ENCODE measurements around the gene PALLD. TPM values are rescaled to one million over a fixed set of nuclear protein-coding genes. Genes with fewer than 3 reads are reported as not detected.

Gene PALLD
- total and polyA plus RNA-seq, 2 of the 8 experiments (the other 6 are each of a cell fraction or from before 2014, with no cell fraction given), result 10.5 to 25.0 TPM

GRCh38 chr4:168693750-168694490, 197.1 kb downstream of the PALLD start:
- no peak overlapping the region for H4K91ac ChIP-seq (replicated peaks; ENCODE audit: insufficient read length, low read length)
- FAIRE-seq (no peak), DNase-seq (ENCODE audit: low read depth in 1 of 2, low spot score in 2 of 2) (no peak)
- no peak for TF ChIP-seq RXRA (IDR thresholded peaks at IDR 0.05; ENCODE audit: insufficient read depth, low read depth, low read length)
- TF ChIP-seq JUN (IDR thresholded peaks at IDR 0.05; ENCODE audit: low read depth, low read length), result no peak
- TF ChIP-seq GTF2F1 (IDR thresholded peaks at IDR 0.05; ENCODE audit: borderline replicate concordance, low read depth, low read length), result no peak
- no peak for TF ChIP-seq BCL11A (IDR thresholded peaks at IDR 0.05; ENCODE audit: low read depth in 2 of 2, low read length in 2 of 2)
- TF ChIP-seq EZH2 (IDR thresholded peaks at IDR 0.05; ENCODE audit: low read depth, low read length, severe bottlenecking), result no peak
- no peak for TF ChIP-seq CHD2 (IDR thresholded peaks at IDR 0.05; ENCODE audit: low read length)
- no peak for TF ChIP-seq SUZ12 (IDR thresholded peaks at IDR 0.05; ENCODE audit: low read length)
- TF ChIP-seq POU5F1 (IDR thresholded peaks at IDR 0.05; ENCODE audit: low read depth, low read length), result no peak
- TF ChIP-seq GABPA (IDR thresholded peaks at IDR 0.05; ENCODE audit: borderline replicate concordance, insufficient read depth, low read length), result no peak
- TF ChIP-seq TBP (IDR thresholded peaks at IDR 0.05; ENCODE audit: low read depth, low read length), result no peak
- TF ChIP-seq TAF1 (IDR thresholded peaks at IDR 0.05; ENCODE audit: low read depth, low read length), result no peak
- no peaks in the 10 kb centered on the region for H3K79me1 ChIP-seq (ENCODE audit: low read depth, low read length)
- H3K23ac ChIP-seq (ENCODE audit: insufficient read length), result no peak overlapping the region
- H4K5ac ChIP-seq (ENCODE audit: insufficient read length, low read depth, low read length), result no peak overlapping the region
- H3K14ac ChIP-seq (ENCODE audit: insufficient read length), result no peak overlapping the region
- no peak overlapping the region for H3K27ac ChIP-seq (ENCODE audit: low read depth, low read length)
- no peak overlapping the region for H2BK15ac ChIP-seq (ENCODE audit: low read length)
- no peak overlapping the region for H2BK5ac ChIP-seq (ENCODE audit: low read depth, low read length)
- H3K23me2 ChIP-seq (ENCODE audit: low read depth, low read length), result no peaks in the 10 kb centered on the region
- H2BK20ac ChIP-seq (ENCODE audit: low read length), result no peak overlapping the region
- H2BK12ac ChIP-seq (ENCODE audit: low read depth, low read length), result no peak overlapping the region
- POLR2A ChIA-PET (ENCODE audit: partially characterized antibody), result no interaction called here
- H4K8ac ChIP-seq (ENCODE audit: extremely low read depth, insufficient read depth, low read length), result no peak overlapping the region
- no peak overlapping the region for H2AK5ac ChIP-seq (ENCODE audit: low read depth, low read length)
- WGBS, 2 experiments (ENCODE audit: extremely low coverage in 1 of 2, insufficient coverage in 1 of 2, insufficient read length in 1 of 2, insufficient replicate concordance in 2 of 2, low coverage in 1 of 2, low lambda C conversion rate in 2 of 2, missing lambda C conversion rate in 1 of 2), result 81% methylated on average over 8 of the region's 8 CpGs; no CpG with 5 or more reads in 1 of the 2 experiments
- H3K79me2 ChIP-seq (ENCODE audit: control insufficient read depth in 1 of 2, insufficient read depth in 2 of 2, low read length in 2 of 2), result no peaks in the 10 kb centered on the region
- H3K4me3 ChIP-seq (ENCODE audit: extremely low read depth in 1 of 4, insufficient read depth in 2 of 4, low read depth in 3 of 4, low read length in 4 of 4), result no peak overlapping the region
- H2AFZ ChIP-seq (ENCODE audit: low read length), result no peak overlapping the region
- peaks cover 0 to 1% (median 0%) of the 10 kb centered on the region in 4 experiments; a peak in 1 of 7 replicates for H3K27me3 ChIP-seq (replicated peaks in 1 of 4; ENCODE audit: control insufficient read depth in 3 of 4, extremely low read depth in 1 of 4, insufficient read depth in 3 of 4, low read length in 3 of 4)
- CTCF ChIA-PET (ENCODE audit: partially characterized antibody), result interaction anchor here (0.7 to 2.1 kb wide), 5 partner anchors 14 to 227 kb away, joined by 3 to 8 read pairs (median 3); no protein-coding TSS in a partner anchor
- no peak overlapping the region for H3K4ac ChIP-seq (replicated peaks; ENCODE audit: insufficient read length, low read depth, low read length)
- H4K20me1 ChIP-seq (replicated peaks in 1 of 2; ENCODE audit: control insufficient read depth in 1 of 2, insufficient read depth in 2 of 2, low read length in 2 of 2), result no peaks in the 10 kb centered on the region
- H3K4me2 ChIP-seq (ENCODE audit: insufficient read depth in 1 of 2, low read depth in 2 of 2, low read length in 2 of 2), result no peak overlapping the region
- no peak overlapping the region for H2BK120ac ChIP-seq (replicated peaks; ENCODE audit: low read depth, low read length)
- H3K56ac ChIP-seq (replicated peaks; ENCODE audit: insufficient read length, low read depth, low read length), result no peak overlapping the region
- H3K9ac ChIP-seq (replicated peaks in 1 of 4; ENCODE audit: extremely low read depth in 1 of 4, low read depth in 3 of 4, low read length in 3 of 4), result no peak overlapping the region
- peaks cover 0 to 2% (median 0%) of the 10 kb centered on the region in 4 experiments; a peak in 1 of 7 replicates for H3K4me1 ChIP-seq (replicated peaks in 1 of 4; ENCODE audit: control insufficient read depth in 3 of 4, insufficient read depth in 4 of 4, low read length in 3 of 4)
- H3K18ac ChIP-seq (ENCODE audit: extremely low read depth, low read length), result no peak overlapping the region
- no peaks in the 10 kb centered on the region for H3K9me3 ChIP-seq (ENCODE audit: insufficient read depth in 2 of 2, low read depth in 1 of 2, low read length in 1 of 2)
- no peaks in the 10 kb centered on the region for H3K36me3 ChIP-seq (ENCODE audit: control insufficient read depth in 2 of 4, insufficient read depth in 4 of 4, low read length in 3 of 4)

Measured in H1 (cell line).